GM23248 (cell line): ENCODE measurements around the gene SEC31B.

ENCODE experiments used
- EZH2 ChIP-seq: fragments of 200-600 bp; sonication (generic); IDR thresholded peaks from 2 replicates; pipeline ENCODE4 v1.6.1; 2018; ENCODE audit warnings: antibody characterized with exemption, mild to moderate bottlenecking; ENCODE audit not compliant: insufficient read depth, poor library complexity, severe bottlenecking
- EZH2phosphoT487 ChIP-seq: fragments of 200-600 bp; sonication (generic); IDR thresholded peaks from 2 replicates; pipeline ENCODE4 v1.6.1; 2018; ENCODE audit warnings: antibody characterized with exemption, moderate library complexity, mild to moderate bottlenecking, low read depth; ENCODE audit not compliant: insufficient read depth

DNA sequence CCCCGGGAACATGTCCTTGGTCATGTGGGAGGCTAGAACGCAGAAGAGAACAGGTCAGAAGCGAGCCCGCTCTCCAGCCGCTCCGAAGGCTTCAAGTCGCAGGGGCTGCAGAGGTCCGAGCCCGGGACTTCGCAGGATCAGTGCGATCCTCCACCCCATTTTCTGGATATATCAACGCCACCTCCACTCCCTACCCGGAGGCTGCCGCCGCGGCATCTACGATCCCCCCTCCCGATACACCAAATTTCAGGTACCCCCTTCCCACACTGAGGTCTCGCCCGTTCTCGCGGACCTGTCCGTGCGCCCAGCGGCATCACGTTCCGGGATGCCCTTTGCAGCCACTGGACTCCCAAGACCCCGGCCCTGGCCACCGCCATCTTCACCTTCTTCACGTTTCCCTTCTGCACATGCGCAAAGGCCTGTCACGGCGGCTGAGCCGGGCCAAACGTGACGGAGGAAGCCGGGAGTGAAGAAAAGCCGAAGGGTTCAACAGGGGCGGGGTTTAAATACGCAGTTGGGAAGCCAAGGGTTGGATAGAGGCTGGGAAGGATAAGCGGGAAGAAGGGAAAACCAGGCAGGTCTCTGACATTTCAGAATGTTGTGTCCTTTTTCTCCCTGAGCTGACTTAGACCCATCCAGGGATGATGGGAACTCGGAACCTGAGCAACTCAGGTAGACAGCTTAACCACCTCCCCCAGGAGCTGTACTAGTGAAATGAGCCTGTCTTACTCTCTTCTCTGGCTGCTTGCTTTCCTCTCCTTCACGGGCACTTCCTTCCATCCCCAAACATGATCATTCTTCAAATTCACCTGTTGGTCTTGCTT is 10.0 kb upstream of the SEC31B start, which contains the start of gene NDUFB8:
- TF ChIP-seq EZH2 (no peak), EZH2phosphoT487 (no peak)
